Central memory CD4-positive, alpha-beta T cell (primary cell): ENCODE measurements around the gene DPH6.
"Not testable (repeated sequence)": the region's sequence is repeated elsewhere in the genome, so short reads cannot be mapped to it uniquely, and the experiment has no call there.

ENCODE experiments used
- DNase-seq: peaks from one replicate; pipeline ENCODE4 v3.0.0; 2022

The DPH6 gene

DNA sequence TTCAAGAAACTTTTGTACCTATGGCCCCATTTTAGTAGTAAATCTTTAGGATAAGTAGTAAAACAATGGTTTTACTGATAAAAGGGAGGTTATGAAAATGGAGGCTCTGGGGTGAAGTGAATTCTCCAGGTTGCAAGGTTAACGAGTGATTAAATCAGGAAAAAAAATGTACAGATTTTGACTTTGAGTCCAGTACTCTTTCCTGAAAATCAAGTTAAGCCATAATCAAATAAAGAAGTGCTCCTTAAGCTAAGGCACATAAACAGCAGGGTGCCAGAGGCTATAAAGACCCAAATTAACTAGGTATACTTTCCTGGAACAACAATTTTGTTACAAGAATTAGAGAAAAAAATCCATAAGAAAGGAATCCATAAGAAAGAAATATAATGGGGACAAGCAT, 114.7 kb downstream of the DPH6 start:
- DNase-seq = no peak

DNA sequence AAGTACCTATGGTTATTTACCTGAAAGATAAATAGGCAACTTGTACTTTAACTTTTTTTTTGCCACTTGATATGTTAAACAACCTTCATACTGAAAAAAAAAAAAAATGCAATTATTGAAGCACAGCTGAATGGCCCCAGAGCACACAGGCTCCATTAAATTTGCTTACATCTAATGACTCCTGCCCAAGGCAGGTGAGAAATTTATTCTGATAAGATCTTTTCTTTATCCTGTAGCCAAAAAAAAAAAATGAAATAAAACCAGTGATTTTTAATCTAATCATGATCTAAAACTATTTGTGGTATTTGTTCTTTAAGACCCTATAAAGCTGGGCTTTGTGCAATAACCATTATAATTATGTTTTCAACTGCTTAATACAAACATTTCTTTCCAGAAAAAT, 115.7 kb downstream of the DPH6 start:
- no peak for DNase-seq

DNA sequence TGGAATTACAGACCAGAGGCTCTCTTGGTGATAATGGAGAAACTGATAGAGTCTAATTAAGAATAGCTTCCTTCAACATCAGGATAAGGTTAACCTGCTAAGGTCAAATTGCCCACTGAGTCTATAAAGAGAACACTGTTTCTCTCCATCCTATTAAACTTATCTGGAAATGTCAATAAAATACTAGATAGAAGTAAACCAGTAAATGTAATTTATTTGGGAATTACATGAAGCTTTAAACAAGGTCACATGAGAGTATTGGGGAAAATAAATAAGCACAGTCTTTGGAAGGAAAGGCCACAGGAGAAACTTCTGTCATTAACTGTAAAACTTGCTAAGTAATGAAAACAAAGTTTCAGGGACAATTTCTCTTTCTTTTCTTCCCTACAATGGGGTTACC, 118.5 kb downstream of the DPH6 start:
- no peak for DNase-seq

DNA sequence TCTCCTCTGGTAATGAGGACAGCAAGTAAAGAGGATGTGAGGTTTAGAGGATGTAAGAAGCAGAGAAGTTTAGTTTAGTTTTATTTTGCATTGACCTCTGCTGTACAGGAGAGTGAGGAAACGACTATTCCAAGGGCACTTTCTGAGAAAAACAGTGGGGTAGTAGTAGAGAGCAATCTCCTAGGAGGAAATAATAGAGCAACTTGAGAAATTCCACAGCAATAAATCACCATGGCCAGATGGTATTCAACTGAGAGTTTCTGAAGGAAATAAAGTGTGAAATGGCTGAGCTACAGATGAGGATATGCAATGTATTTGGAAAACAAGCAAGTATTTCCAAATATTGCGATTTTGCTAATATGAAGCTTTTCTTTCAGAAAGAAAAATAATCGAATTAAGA, 118.9 kb downstream of the DPH6 start:
- DNase-seq = no peak

DNA sequence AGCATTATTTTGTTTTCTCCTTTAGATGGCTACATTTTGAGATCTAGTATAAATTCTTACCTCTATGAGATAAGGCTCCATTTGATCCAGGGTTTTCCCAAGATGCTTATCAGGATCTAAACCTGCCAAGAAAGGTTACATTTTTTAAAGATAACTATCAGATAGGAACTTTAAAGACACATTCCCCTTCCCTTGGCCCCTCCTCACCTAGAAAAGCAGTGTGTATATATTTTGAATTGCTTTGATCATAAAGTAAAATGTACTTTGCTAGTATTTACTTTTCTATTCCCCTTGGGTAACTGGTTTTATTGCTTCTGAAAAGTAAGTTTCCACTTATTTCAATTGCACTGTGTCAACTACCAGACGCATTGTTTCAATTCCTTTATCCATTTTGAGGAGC, 135.2 kb downstream of the DPH6 start:
- DNase-seq = no peak

DNA sequence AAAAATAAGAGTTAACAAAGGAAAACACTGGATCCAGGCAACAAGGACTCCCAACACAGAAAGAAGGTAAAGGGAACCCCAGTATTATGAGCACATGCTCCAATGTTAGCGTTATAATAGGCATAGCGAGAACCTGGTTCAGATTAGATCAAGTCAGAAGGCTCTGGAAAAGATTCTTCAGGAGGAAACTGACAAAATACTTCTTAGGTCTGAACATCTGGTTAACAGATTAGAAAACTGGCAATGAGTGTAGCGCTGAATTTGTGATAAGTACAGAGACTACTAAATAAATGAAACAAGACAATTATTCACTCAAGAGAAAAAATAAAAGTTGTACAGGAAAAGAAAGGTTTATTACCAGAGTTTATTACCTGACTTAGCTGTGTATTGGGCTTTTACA, 146.1 kb downstream of the DPH6 start:
- DNase-seq = no peak

DNA sequence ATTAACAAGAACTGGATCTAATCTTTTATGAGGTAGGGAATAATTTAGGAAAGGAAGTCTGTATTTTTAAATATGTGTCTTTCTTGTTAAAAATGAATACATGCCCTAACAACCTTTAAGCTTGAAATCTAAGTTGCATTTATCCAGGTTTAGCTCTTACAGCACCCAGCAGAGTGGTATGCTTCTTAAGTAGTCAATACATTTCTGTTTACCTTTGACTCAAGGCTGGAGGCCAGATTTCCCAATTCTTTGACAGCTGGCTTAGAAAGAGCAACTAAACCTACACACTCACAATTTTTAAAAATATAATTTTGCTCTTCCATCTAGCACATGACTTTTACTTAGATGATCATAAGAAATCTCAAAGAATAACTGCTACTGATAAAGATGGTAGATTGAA, 148.9 kb downstream of the DPH6 start:
- DNase-seq = no peak

DNA sequence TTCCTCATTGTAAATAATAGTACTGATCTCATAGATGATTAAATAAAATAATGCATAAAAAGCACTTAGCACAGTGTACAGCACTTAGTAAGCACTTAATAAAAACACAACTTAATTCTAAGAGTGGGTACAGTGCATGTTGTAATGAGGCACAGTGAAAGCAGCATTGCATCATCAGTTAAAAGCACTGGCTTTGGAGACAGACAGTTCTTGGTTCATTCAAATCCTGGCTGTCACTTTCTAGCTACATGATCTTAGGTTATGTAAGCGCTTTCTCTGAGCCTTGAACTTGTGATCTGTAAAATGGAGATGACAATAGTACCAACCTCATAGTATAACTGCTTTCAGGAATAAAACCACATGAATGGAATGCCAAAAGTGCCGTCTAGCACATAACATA, 151.5 kb downstream of the DPH6 start:
- no peak for DNase-seq

DNA sequence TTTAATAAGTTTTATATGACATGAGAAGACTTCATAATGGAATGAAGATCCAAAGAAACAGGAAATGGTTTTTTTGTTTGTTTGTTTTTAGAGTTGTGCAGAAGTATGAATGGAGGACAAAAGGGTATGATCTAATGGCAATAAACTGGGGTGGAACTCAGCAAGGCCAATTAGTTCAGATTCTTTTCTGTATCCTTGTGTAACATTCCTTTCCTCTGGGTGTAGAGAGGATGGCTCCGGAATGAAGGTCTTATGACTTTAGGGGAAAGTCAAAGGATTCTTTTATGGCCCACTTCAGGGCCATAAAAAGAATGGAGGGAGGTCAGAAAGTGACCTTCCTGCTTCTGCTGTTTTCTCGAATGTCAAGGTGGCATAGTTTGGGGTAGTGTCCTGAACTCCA, 152.6 kb downstream of the DPH6 start:
- no peak for DNase-seq

DNA sequence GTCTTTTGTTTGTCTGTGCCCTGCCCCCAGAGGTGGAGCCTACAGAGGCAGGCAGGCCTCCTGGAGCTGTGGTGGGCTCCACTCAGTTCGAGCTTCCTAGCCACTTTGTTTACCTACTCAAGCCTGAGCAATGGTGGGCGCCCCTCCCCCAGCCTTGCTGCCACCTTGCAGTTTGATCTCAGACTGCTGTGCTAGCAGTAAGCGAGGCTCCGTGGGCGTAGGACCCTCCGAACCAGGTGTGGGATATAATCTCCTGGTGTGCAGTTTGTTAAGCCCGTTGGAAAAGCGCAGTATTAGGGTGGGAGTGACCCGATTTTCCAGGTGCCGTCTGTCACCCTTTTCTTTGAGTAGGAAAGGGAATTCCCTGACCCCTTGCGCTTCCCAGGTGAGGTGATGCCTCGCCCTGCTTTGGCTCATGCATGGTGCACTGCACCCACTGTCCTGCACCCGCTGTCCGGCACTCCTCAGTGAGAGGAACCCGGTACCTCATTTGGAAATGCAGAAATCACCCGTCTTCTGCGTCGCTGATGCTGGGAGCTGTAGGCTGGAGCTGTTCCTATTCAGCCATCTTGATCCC, 154.5 kb downstream of the DPH6 start:
- DNase-seq = not testable (repeated sequence)

DNA sequence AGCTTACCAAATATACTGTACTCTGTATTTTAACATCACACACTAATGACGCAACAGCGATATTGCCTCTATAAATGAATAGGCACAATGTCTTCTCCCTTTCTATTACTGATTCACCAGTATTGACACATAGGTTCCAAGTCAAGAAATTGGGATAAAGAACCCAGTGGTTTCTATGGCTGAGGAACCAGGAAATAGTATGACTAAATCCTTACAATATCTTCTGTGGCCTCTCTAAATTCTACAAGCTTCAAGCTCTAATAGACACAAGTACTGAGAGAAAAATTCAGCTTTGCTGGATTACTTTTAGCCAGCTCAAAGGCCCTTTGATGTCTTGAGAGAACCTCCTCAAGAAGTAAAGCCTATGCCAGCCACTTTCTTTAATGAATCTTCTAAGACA, 162.5 kb downstream of the DPH6 start:
- DNase-seq = no peak

DNA sequence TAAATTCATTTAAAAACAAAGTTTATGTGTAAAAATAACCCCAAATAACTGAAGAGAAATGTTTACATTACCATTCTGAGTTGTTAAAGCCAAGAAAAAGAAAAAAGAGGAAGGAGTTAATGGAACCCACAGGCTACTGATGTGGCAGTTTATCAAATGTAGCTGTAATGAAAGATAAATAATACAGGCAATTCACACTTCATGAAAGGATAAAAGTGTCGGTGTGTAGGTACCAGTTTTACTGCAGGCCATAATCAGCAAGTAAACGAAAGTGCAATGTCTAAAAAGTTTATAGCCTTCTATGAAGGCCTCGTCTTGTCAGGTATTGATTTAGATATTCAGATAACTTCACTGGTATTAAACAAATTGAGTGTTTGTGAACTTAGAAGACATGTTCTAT, 164.6 kb downstream of the DPH6 start:
- DNase-seq = no peak

DNA sequence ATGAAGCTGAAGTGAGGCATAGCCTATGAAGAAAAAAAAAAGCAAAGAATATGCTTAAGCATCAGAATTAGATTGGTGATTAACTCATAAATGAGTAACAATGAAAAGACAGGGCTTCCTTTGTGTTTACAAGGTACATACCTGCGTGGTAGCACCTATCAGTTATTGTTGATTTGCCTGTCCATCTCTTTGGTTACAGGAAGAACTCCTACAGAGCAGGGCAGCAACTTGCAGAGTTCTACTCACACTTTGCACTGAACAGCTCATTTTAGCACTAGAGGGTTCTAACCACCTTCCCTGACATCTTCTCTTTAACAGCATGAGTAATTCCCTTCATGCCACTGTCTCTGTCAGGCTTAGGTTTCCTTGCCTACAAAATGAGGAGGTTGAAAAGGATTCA, 166.0 kb downstream of the DPH6 start:
- no peak for DNase-seq

DNA sequence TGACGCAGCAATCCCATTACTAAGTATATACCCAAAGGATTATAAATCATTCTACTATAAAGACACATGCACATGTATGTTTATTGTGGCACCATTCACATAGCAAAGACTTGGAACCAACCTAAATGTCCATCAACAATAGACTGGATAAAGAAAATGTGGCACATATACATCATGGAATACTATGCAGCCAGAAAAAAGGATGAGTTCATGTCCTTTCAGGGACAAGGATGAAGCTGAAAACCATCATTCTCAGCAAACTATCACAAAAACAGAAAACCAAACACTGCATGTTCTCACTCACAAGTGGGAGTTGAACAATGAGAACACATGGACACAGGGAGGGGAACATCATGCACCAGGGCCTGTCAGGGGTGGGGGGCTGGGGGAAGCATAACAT, 167.5 kb downstream of the DPH6 start:
- not testable (repeated sequence) for DNase-seq

DNA sequence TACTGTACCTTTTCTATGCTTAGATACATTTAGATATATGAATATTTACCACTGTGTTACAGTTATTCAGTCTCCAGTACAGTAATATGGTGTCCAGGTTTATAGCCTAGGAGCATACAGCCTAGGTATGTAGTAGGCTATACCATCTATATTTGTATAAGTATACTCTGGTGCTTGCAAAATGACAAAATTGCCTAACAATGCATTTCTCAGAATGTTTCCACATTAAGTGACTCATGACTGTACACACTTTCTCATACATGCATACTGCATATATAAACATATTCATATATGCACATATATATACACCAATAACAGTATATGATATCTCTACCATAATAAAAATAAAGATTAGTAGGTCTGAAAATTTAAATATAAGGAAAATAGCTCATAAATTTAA, 169.3 kb downstream of the DPH6 start:
- DNase-seq = no peak

DNA sequence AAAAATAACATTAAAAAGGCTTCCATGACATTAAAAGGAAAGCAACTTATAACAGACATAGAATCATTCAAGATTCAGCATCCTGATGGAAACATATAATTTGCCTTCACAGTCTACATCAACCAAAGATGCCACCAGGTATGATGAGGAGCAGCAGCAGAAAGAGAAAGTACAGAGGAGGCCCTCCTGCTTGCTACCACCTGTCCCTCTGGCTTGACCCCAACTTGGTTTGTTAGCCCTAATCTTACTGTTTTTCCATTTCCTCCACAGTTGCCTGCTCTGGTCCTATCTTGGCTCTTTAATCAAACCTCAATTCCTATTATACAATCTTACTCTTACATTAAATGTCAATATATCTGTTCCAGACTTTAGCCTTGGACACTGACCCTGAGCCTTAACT, 171.3 kb downstream of the DPH6 start:
- no peak for DNase-seq

DNA sequence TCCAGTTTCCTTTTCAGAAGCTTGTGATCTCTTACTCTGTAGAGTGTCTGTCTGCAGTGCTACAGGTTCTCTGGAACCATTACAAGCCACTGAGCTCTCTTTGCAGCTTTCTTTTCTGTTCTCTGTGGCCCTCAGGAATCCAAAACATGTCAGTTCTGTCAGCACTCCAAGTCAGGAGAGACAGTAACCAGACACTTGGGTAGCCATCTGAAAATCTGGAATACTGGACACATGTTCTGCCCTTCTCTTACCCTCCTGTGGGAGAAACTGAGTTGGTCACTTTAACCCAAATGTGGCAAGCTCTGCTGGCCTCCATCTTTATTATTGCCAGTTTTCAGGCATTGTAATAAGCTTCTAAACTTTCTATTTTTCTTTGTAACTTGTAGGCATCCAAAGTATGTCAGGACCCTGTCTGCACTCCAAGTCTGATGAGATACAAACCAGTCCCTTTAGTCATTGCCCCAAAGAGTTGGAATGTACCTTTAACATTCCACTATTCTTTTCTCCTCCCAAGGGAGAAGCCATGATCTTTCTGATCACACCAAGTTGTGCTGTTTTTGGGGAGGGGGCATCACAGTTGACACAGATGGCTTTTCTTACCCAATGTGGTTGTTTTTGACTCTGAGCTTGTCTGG, 183.7 kb downstream of the DPH6 start:
- no peak for DNase-seq

DNA sequence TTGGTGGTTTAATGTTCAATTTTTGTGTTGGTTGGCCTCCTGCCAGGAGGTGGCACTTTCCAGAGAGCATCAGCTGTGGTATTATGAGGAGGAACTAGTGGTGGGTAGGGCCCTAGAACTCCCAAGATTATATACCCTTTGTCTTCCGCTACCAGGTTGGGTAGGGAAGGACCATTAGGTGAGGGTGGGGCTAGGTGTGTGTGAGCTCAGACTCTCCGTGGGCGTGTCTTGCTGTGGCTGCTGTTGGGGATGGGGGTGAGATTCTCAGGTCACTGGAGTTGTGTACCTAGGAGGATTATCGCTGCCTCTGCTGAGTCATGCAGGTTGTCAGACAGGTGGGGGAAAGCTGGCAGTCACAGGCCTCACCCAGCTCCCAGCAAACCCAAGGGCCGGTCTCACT, 187.1 kb downstream of the DPH6 start:
- DNase-seq = no peak

DNA sequence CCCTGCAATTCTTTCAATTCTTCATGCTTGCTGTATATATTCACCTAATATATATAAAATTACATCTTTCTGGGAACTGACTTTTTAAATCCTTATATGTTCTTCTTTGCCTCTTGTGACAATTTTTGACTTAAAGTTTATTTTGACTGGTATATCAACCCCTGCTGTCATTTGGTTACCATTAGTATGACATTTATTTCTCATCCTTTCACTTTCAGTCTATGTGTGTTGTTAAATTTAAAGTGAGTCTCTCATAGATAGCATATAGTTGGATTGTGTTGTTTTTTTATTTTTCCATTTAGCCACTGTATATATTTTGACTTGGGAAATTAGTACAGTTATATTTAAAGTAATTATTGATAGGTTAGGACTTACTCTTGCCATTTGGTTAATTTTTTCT, 194.9 kb downstream of the DPH6 start:
- no peak for DNase-seq

DNA sequence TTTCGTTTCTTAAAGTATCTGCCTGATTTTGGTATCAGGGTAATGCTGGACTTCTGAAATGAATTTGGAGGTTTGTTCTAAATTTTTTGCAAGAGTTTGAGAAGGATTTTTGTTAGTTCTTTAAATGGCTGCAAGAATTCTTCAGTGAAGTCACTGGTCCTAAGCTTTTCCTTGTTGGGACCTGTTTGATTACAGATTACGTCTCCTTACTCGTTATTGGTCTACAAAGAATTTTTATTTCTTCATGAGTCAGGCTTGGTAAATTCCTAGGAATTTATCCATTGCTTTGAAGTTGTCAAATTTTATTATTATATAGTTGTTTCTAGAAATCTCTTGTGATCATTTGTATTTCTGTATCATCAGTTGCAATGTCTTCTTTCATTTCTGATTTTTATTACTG, 196.0 kb downstream of the DPH6 start:
- DNase-seq = no peak

DNA sequence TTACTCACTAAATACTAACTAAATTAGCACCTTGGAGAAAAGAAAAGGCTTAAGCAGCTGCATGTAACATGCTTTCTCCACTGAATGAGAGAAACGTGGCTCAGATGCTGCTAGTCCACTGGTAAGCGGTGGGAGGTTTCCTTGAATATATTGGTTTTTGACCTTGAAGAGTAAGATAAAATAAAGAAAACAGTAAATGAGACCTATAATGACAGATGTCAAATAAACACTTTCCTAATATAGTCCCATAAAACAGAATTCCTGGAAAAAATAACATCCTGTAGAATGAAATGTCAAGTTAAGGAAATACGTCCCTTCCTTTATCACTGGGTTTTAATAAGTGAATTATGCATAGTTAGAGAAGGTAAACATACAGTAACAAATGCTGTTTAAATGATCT, 215.0 kb downstream of the DPH6 start:
- no peak for DNase-seq

DNA sequence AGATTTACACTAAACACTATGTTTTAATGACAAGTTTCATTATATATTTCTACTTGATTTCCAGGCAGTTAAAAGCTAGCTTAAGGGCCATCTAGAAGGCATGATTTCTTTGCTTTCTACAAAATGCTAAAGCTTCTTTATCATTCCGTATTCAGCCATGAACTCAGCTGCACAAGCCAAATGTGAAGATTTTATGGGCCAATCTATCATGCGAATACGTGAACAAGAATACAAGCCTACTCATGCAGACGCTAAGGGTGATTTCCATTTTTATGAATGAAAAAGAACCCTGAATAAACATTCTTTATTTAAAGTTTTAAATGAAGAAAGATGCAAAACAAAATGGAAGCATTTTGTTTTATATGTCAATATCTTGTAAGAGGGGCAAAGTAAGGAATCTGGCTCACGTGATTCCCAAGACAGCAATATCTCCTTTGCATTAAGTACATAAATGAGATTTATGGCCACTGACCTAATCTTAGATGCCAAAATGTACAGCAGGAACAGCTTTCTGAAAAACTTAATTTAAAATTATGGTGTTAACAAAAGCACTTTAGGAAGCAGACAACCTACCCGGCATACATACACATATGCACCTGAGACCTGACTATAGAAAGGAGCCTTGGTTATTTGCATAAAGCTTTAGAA, 215.8 kb downstream of the DPH6 start:
- no peak for DNase-seq

DNA sequence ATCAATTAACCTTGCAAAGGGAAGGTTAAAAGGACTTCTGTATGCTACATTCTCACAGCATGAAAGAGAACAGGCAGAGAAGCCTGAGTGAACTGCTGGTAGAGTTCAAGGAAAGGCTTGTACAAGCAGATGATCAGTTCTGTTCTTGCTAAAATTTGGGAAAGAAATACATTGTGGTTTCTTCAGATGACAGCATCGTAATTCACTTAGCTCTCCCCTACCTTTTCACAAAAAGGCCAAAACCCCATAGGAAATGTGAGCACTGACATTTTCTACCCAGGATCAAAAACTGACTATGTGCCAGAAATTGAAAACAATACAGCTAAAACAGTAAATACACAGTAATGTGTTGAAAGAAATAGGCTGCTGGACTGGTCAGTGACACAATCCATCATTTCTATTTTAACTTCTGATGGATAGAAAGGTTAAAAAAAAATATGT, 216.4 kb downstream of the DPH6 start:
- DNase-seq = no peak

DNA sequence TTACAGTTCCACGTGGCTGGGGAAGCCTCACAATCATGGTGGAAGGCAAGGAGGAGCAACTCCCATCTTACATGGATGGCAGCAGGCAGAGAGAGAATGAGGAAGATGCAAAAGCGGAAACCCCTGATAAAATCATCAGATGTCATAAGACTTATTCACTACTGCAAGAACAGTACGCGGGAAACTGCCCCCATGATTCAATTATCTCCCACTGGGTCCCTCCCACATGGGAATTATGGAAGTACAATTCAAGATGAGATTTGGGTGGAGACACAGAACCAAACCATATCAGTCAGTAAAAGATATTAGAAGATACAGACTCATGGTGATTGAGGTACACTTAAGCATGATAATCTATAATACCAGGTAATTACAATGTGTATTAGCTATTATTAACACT, 217.1 kb downstream of the DPH6 start:
- not testable (repeated sequence) for DNase-seq

DNA sequence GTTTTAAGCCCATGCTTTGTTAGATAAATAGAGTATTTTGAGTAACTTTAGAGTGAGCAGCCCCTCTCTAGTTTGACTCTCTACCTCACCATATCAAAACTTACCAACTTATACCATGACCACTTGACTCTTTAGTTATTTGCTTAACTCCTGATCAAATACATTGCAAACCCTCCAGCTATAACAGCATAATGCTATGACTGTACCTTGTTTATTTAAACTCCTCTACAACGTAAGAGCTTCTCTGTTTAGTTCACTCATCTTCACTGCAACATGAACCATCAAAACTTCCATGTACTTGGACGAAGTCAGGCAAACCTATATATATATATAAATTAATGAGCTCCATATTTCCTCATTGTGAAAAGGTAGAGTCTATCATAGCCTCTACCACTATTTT, 218.2 kb downstream of the DPH6 start:
- DNase-seq = no peak
